Ecto neural progenitor cell (in vitro differentiated cells): ENCODE results near the gene ABCC1.

Experiments used
- DNase-seq: peaks from one replicate; pipeline ENCODE4 v3.0.0-alpha.2; 2018; ENCODE audit warnings: low spot score

Gene ABCC1

DNA sequence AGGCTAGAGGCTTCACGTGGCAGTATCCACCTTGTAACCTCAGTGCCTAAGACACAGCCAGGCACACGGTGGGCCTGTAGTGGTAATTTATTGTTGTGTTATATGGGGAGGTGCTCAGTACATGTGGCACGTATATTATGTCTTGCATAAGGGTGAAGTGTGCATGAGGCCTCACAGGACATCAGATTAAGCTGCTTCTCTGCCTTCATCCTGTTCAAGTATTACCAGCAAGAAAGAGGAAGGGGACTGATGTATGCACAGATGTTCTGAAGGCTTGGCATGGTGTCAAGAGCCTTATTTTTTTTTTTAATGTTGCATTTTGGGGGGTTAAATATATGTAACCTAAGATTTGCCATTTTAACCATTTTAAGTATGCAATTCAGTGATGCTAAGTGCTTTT, 71.6 kb downstream of the ABCC1 start:
- DNase-seq = no peak

- no peak for DNase-seq
Observed at GRCh38 chr16:16021646-16021987, 72.2 kb downstream of the ABCC1 start.

DNA sequence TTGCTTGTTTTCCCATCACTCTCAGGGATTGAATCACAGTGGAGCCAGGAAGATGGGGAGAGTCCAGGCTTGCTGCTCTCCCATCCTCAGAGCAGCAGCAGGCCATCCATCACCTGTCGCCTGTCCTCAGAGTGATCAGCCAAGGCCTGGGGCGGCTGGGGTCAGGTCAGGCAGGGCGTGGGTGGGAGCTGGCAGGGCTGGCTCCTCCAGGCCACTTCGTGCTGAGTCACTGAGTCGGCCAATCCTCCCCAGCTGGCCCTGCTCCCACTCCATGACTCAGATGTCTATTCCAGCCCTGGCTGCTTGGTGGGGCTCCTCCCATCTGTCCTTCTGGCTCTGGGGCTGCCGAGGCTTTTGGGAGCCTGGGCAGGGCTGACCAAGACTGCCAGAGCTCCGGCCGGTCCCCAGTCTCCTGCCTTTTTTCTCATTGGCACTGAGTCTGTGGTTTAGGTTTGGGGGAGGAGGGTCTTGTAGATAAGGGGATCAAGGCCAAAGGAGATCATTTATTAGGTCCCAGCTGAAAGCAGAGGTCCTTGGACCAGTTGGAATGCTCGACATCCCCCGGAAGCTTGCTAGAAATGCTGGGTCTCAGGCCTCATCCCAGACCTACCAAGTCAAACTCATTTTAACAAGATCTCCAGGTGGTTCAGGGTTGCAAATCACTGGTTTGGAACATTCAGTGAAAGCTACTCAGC, 72.7 kb downstream of the ABCC1 start:
- peak; percentile 77 for DNase-seq

DNA sequence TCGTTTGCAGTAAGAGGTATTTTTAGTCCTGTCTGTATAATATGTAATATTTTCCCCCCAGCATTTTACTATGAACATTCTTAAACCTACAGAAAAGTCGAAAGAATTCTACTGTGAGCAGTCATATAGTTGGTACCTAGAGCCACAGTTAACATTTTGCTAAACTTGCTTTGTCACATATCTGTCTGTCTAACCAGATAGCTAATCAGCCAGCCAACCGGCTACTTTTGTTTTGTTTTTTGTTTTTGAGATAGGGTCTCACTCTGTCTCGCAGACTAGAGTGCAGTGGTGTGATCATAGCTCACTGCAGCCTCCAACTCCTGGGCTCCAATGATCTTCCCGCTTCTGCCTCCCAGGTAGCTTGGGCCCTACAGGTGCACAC, 73.3 kb downstream of the ABCC1 start:
- no peak for DNase-seq

GRCh38 chr16:16025214-16025968, 76.0 kb downstream of the ABCC1 start:
- DNase-seq = no peak

DNA sequence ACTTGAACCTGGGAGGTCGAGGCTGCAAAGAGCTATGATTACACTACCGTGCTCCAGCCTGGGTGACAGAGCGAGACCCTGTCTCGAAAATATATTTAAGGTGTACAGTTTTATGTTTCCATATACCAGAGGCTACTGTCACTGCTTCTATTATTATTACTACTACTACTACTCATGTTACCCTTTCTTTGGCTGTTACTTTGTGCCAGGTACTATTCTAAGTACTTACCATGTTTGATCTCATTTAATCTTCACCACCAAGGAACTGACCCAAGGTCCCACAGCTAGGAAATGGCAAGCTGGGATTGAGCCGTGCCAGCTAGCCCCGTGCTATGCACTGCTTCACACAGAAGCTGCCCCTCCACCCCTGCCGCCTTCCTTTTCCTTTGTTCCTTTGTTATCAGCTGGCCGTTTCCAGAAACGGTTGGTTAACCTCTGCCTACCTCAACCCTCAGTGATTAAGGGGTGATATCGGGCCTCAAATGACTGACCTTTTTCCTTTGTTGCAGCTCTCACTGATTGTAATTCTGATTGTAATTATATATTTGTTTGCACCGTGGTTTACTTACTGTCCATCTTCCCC, 78.4 kb downstream of the ABCC1 start:
- DNase-seq = peak; percentile 51

GRCh38 chr16:16028311-16028999, 79.0 kb downstream of the ABCC1 start:
- peak; percentile 46 for DNase-seq

DNA sequence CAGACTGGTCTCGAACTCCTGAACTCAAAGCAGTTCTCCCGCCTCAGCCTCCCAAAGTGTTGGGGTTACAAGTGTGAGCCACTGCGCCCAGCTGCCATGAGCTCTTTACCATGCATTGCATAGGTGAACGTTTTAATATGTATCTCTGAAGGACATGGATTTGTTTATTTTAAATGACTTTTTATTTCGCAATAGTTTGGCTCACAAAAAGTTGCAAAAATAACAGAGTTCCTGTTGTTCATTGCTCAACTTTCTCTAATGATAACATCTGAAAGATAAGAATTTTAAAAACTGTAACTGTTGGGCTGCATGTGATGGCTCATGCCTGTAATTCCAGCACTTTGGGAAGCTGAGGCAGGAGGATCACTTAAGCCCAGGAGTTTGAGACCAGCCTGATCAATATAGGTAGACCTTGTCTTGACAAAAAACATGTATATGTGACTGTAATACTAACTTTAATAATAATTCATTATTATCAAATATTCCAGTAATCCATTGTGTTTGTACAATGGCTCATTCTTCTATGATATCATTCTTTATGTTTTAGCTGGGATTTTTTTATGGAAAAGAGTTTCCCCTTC, 80.1 kb downstream of the ABCC1 start:
- DNase-seq = no peak

GRCh38 chr16:16030449-16030848, 81.0 kb downstream of the ABCC1 start:
- DNase-seq = no peak

GRCh38 chr16:16031401-16031800, 82.0 kb downstream of the ABCC1 start:
- no peak for DNase-seq

GRCh38 chr16:16032271-16032979, 83.0 kb downstream of the ABCC1 start:
- DNase-seq = no peak

DNA sequence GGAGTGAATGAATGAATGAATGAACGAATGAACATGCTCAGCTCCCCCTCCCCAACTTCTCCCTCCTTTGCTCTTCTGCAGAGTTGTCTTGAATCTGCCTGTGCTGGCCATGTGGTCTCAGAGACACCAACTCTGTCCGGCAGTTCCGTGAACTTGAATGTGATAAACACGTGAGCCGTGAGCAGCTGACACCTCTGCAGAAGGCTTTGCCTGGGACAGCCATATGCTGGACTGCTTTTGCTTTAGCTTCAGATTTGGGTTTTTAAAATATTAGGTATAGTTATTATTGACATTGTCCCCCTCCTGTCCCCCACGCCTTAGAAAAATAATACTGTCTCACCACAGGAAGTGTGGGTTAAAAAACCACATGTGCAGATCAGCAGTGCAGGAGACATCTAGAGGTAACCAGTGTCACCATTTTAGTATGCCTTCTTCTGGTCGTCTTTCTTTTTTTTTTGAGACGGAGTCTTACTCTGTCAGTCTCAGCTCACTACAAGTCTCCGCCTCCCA, 83.8 kb downstream of the ABCC1 start:
- DNase-seq = no peak

DNA sequence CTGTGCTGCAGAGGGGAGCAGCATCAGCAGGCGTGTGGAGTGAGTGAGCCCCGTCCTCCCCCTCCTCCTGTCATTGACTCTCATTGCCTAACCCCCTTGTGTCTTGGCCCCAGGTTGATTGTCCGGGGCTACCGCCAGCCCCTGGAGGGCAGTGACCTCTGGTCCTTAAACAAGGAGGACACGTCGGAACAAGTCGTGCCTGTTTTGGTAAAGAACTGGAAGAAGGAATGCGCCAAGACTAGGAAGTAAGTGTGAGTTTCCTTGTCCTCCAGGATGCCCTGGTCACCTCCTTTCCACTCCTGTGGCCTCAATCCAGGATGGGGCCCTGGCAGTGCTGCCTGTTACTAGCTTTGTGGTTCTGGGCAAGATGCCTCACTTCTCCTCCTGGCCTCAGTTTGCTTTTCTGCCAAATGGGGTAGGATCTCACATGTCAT, 87.0 kb downstream of the ABCC1 start:
- no peak for DNase-seq

DNA sequence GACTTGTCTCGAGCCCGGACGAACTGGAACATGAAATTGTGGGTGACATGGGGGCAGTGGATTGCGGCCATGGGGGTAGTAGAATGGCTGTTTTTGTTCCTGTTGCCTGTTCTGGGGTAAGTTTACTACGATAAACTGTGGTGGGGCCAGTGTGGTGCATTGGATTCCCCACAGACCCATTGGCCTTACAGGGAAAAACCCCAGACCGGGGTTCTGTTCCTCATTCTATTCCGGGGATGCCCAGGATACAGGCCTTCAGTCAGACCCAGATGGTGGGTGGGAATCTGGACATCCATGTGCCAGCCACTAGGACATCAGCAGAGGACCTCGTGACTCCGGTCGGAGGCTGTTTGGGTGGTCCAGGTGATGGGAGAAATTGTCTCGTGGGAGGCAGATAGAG, 88.1 kb downstream of the ABCC1 start:
- DNase-seq = no peak

GRCh38 chr16:16037970-16038369, 88.6 kb downstream of the ABCC1 start:
- DNase-seq = no peak

DNA sequence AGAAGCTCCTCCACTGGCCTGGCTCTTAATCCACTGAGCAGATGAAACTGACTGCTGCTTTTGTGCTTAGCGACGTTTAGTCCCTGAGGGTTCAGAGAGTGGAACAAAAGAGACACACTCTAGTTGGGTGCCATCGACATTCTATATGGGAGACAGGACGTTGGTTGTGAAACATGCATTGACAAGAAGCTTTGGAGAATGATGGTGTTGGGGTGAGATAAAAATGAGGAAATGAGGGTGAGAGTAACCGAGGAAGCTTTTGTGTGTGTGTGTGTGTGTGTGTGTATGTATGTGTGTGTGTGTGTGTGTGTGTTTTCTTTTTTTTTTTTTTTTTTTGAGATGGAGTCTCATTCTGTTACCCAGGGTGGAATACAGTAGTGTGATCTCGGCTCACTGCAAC, 89.5 kb downstream of the ABCC1 start:
- no peak for DNase-seq

GRCh38 chr16:16041196-16041892, 91.9 kb downstream of the ABCC1 start:
- no peak for DNase-seq

- DNase-seq = no peak
Observed at GRCh38 chr16:16042076-16042475, 92.7 kb downstream of the ABCC1 start.

GRCh38 chr16:16045296-16045695, 95.9 kb downstream of the ABCC1 start:
- DNase-seq = no peak

DNA sequence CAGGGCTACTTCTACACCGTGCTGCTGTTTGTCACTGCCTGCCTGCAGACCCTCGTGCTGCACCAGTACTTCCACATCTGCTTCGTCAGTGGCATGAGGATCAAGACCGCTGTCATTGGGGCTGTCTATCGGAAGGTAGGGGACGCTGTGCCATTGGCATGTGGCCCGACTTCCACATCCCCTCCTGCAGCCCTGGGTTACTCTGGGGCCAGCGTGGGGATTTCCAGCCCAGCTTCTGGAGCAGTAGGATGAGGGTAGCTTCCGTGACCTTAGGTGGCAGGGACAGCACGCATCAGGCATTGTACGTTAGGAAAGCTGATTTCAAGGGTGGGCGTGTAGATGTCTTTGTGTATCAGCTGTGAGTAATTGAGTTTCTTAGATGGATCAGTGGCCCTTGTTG, 96.5 kb downstream of the ABCC1 start:
- DNase-seq = peak; percentile 62

- no peak for DNase-seq
Observed at GRCh38 chr16:16047761-16048160, 98.3 kb downstream of the ABCC1 start.
